Stomach (tissue), 9 donors: ENCODE results near the gene TANC1. TPM values are rescaled to one million over a fixed set of nuclear protein-coding genes. Genes with fewer than 3 reads are reported as not detected.

ENCODE experiments used
- DNase-seq, 2 donors: peaks; one replicate each; pipeline versions ENCODE4 v3.0.0 to v3.0.0-alpha.2; 2013 to 2019
- H3K27ac ChIP-seq, 5 donors: fragments of 200-600 bp in 4 of 5; sonication (generic) in 4 of 5; one replicate each; pipeline ENCODE4 v1.5.1; 2013 to 2019; ENCODE audit warnings: mild to moderate bottlenecking in 1 of 5, moderate library complexity in 1 of 5
- H3K27me3 ChIP-seq, 3 donors: fragments of 200-600 bp; sonication (generic); one replicate each; pipeline ENCODE4 v1.5.1; 2017 to 2019; ENCODE audit warnings: mixed run types in 1 of 3
- H3K36me3 ChIP-seq, 4 donors: fragments of 200-600 bp; sonication (generic); 1 replicate in 3 of 4; 2 replicates in 1 of 4; pipeline ENCODE4 v1.5.1; 2016 to 2019
- H3K4me1 ChIP-seq, 4 donors: fragments of 200-600 bp; sonication (generic); one replicate each; pipeline ENCODE4 v1.5.1; 2016 to 2019
- H3K4me3 ChIP-seq, 4 donors: fragments of 200-600 bp; sonication (generic) in 3 of 4; one replicate each; pipeline ENCODE4 v1.5.1; 2016 to 2019; ENCODE audit warnings: mild to moderate bottlenecking in 1 of 4
- H3K9me3 ChIP-seq, 4 donors: fragments of 200-600 bp; sonication (generic); one replicate each; pipeline ENCODE4 v1.5.1; 2016 to 2019
- EP300 ChIP-seq: sonication (generic); formaldehyde crosslinking; IDR thresholded peaks from one replicate; pipeline ENCODE4 v1.6.1; 2017; ENCODE audit warnings: antibody characterized with exemption
- POLR2A ChIP-seq, 4 donors: fragments of 450-650 bp; IDR thresholded peaks; one replicate each; pipeline ENCODE4 v1.6.1; 2016; ENCODE audit warnings: antibody characterized with exemption in 4 of 4, control low read depth in 2 of 4, mild to moderate bottlenecking in 1 of 4, moderate library complexity in 1 of 4
- POLR2AphosphoS5 ChIP-seq, 3 donors: sonication (generic); formaldehyde crosslinking; IDR thresholded peaks; one replicate each; pipeline ENCODE4 v1.6.1; 2016; ENCODE audit warnings: antibody characterized with exemption in 3 of 3
- WGBS, 5 donors: extraction: QIAGEN DNeasy Blood & Tissue Kit in 3 of 5; methylation state at CpG; one replicate each; pipeline versions ENCODE4 v1.1.5 to v1.1.7; 2013 to 2018; 5-methylcytosine and 5-hydroxymethylcytosine counted together
- intact Hi-C: fragments of 100-400 bp; cut with DNase I; formaldehyde crosslinking; loops from one replicate; pipeline ENCODE4 v1.15.1; 2023; ENCODE audit warnings: low total_unique reads
- polyA plus RNA-seq, 3 donors: library from polyadenylated mRNA; stranded (reverse); fragments of 200-250 nt; gene quantifications; one replicate each; pipeline ENCODE4 v1.2.3, GENCODE V29; 2013
- total RNA-seq, 5 donors: library from RNA; depleted of rRNA; stranded (reverse); fragments of >200 nt; gene quantifications; one replicate each; pipeline versions ENCODE4 v1.1.0 to v1.2.3, GENCODE V29; 2014 to 2016
- TF ChIP-seq, protein P1 (sequence below), 7 experiments: fragments of 450-650 bp in 4 of 7; fragments of 200-600 bp in 3 of 7; sonication (generic) in 3 of 7; IDR thresholded peaks; one replicate each; pipeline ENCODE4 v1.5.1; 2016 to 2019; ENCODE audit warnings: antibody characterized with exemption in 7 of 7, control low read depth in 2 of 7, mild to moderate bottlenecking in 1 of 7
- donor health status: healthy with polysubstance abuse.
- donor health status: Bipolar disorder and iron deficiency.
- donor health status: healthy.

The TANC1 gene
- total and polyA plus RNA-seq, 8 donors: 4.9 to 59.7 (median 37.7) TPM

DNA sequence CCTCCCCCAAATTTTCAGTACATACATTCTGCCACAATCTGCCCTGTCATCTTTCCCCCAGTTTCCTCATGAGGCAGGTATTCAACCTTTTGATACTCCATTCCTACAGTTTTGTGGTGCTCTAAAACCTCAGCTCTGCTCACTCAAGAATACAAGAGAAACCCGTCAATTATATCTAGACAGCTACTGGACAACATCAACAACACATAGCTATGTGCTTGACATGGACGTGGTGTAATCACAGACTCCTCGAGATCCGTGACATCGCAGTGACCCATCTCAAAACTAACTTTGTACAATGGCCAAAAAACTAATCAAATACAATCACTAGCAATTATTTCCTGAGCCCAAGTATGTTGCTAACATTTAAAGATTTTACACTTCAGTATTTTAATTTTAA lies 294.5 kb downstream of the TANC1 start:
- Histone ChIP-seq H3K9me3 (no peaks in the 10 kb centered on the region), H3K4me1 (peaks cover 0 to 3% (median under 1%) of the 10 kb centered on the region in 4 donors), H3K27me3 (no peaks in the 10 kb centered on the region), H3K4me3 (no peak overlapping the region), H3K36me3 (peaks cover 0 to 18% (median 15%) of the 10 kb centered on the region in 4 donors), H3K27ac (no peak overlapping the region)
- no peak for TF ChIP-seq EP300
- TF ChIP-seq POLR2A (IDR thresholded peaks at IDR 0.05): no peak
- TF ChIP-seq, protein P1, sequence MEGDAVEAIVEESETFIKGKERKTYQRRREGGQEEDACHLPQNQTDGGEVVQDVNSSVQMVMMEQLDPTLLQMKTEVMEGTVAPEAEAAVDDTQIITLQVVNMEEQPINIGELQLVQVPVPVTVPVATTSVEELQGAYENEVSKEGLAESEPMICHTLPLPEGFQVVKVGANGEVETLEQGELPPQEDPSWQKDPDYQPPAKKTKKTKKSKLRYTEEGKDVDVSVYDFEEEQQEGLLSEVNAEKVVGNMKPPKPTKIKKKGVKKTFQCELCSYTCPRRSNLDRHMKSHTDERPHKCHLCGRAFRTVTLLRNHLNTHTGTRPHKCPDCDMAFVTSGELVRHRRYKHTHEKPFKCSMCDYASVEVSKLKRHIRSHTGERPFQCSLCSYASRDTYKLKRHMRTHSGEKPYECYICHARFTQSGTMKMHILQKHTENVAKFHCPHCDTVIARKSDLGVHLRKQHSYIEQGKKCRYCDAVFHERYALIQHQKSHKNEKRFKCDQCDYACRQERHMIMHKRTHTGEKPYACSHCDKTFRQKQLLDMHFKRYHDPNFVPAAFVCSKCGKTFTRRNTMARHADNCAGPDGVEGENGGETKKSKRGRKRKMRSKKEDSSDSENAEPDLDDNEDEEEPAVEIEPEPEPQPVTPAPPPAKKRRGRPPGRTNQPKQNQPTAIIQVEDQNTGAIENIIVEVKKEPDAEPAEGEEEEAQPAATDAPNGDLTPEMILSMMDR (IDR thresholded peaks at IDR 0.05): no peak
- TF ChIP-seq POLR2AphosphoS5 (IDR thresholded peaks at IDR 0.05): no peak
- DNase-seq: no peak
- 87 to 94% (median 91%) methylated on average over 5 of the region's 5 CpGs for WGBS, 5 donors
- intact Hi-C loops: no loop called here

DNA sequence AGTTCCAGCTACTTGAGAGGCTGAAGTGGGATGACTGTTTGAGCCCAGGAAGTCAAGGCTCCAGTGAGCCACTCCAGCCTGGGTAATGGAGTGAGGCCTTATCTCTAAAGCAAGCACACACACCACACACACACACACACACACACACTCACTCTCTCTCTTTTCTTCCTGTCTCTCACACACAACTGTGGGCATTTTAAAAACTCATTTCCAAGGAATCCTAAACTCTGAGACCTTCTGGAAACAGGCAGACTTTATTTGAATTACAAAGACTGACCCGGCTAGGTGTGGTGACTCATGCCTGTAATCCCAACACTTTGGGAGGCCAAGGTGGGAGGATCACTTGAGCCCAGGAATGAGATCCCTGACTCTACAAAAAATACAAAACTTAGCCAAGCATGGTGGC lies 296.7 kb downstream of the TANC1 start:
- H3K36me3 ChIP-seq: peaks cover 0 to 8% (median 6%) of the 10 kb centered on the region in 4 donors
- DNase-seq: peak in 1 of 2 donors; percentile 14
- H3K27ac ChIP-seq: no peak overlapping the region
- H3K4me3 ChIP-seq: no peak overlapping the region
- WGBS, 5 donors: 61 to 79% (median 71%) methylated on average over 1 of the region's 1 CpG
- intact Hi-C loops: no loop called here
- peaks cover 0 to 12% (median 4%) of the 10 kb centered on the region in 4 donors for H3K4me1 ChIP-seq
- no peaks in the 10 kb centered on the region for H3K27me3 ChIP-seq
- H3K9me3 ChIP-seq: no peaks in the 10 kb centered on the region
- TF ChIP-seq EP300 (no peak), POLR2A (IDR thresholded peaks at IDR 0.05) (no peak), POLR2AphosphoS5 (IDR thresholded peaks at IDR 0.05) (no peak)
- TF ChIP-seq, protein P1 (IDR thresholded peaks at IDR 0.05): no peak

GRCh38 chr2:159266554-159266953 lies 298.1 kb downstream of the TANC1 start:
- no peak for TF ChIP-seq EP300
- no peak for TF ChIP-seq POLR2A (IDR thresholded peaks at IDR 0.05)
- TF ChIP-seq, protein P1 (IDR thresholded peaks at IDR 0.05): no peak
- no peak for TF ChIP-seq POLR2AphosphoS5 (IDR thresholded peaks at IDR 0.05)
- Histone ChIP-seq H3K4me3 (no peak overlapping the region), H3K4me1 (peaks cover 0 to 12% (median 4%) of the 10 kb centered on the region in 4 donors), H3K9me3 (no peaks in the 10 kb centered on the region), H3K27ac (no peak overlapping the region), H3K27me3 (no peaks in the 10 kb centered on the region), H3K36me3 (peaks cover 0 to 19% (median 14%) of the 10 kb centered on the region in 4 donors)
- 89 to 98% (median 93%) methylated on average over 3 of the region's 3 CpGs for WGBS, 5 donors
- DNase-seq: no peak
- intact Hi-C loops: no loop called here

GRCh38 chr2:159267921-159268320 lies 299.5 kb downstream of the TANC1 start:
- 71 to 97% (median 85%) methylated on average over 1 of the region's 1 CpG for WGBS, 5 donors
- peaks cover 0 to 23% (median 18%) of the 10 kb centered on the region in 4 donors for H3K36me3 ChIP-seq
- H3K4me1 ChIP-seq: peaks cover 0 to 13% (median 6%) of the 10 kb centered on the region in 4 donors
- no peaks in the 10 kb centered on the region for H3K27me3 ChIP-seq
- no peak overlapping the region for H3K4me3 ChIP-seq
- TF ChIP-seq POLR2AphosphoS5 (IDR thresholded peaks at IDR 0.05): no peak
- TF ChIP-seq EP300: no peak
- TF ChIP-seq, protein P1 (IDR thresholded peaks at IDR 0.05): no peak
- TF ChIP-seq POLR2A (IDR thresholded peaks at IDR 0.05): no peak
- no peak for DNase-seq
- intact Hi-C loops: no loop called here
- H3K27ac ChIP-seq: no peak overlapping the region
- H3K9me3 ChIP-seq: no peaks in the 10 kb centered on the region
